ENCODE results near the gene TMOD2. TPM values are rescaled to one million over a fixed set of nuclear protein-coding genes. Genes with fewer than 3 reads are reported as not detected.

Gene TMOD2
- total RNA-seq, 3 donors from 2014 or later = 3.7 to 3.9 (median 3.8) TPM

GRCh38 chr15:51751697-51752683, 593 bp downstream of the TMOD2 start:
- peaks cover 27% of the 10 kb centered on the region for H3K4me1 Mint-ChIP-seq (ENCODE audit: low read depth)
- ATAC-seq = peak; percentile 64 to 66
- no peak for DNase-seq
- no peaks in the 10 kb centered on the region for H3K27me3 Mint-ChIP-seq (ENCODE audit: low read depth)
- H3K4me3 Mint-ChIP-seq = peak overlapping the region; percentile 87
- peaks cover 2% of the 10 kb centered on the region for H3K36me3 Mint-ChIP-seq (ENCODE audit: insufficient read depth)
- no peaks in the 10 kb centered on the region for H3K9me3 Mint-ChIP-seq

- Mint-ChIP-seq H3K36me3 (ENCODE audit: insufficient read depth) (peaks cover 2% of the 10 kb centered on the region), H3K4me1 (ENCODE audit: low read depth) (peaks cover 27% of the 10 kb centered on the region), H3K9me3 (no peaks in the 10 kb centered on the region), H3K4me3 (peak overlapping the region; percentile 87), H3K27me3 (ENCODE audit: low read depth) (no peaks in the 10 kb centered on the region)
- ATAC-seq (no peak), DNase-seq (no peak)
These were observed 1.5 kb downstream of the TMOD2 start for GRCh38 chr15:51752888-51753287.

- ATAC-seq (no peak), DNase-seq (no peak)
- Mint-ChIP-seq H3K27me3 (ENCODE audit: low read depth) (no peaks in the 10 kb centered on the region), H3K9me3 (no peaks in the 10 kb centered on the region), H3K4me3 (no peak overlapping the region), H3K36me3 (ENCODE audit: insufficient read depth) (peaks cover 2% of the 10 kb centered on the region), H3K4me1 (ENCODE audit: low read depth) (peaks cover 27% of the 10 kb centered on the region)
These were observed 2.9 kb downstream of the TMOD2 start for GRCh38 chr15:51754267-51754666.

- H3K27me3 Mint-ChIP-seq (ENCODE audit: low read depth) = no peaks in the 10 kb centered on the region
- peaks cover 25% of the 10 kb centered on the region for H3K4me1 Mint-ChIP-seq (ENCODE audit: low read depth)
- DNase-seq = no peak
- no peak for ATAC-seq
- no peak overlapping the region for H3K4me3 Mint-ChIP-seq
- H3K36me3 Mint-ChIP-seq (ENCODE audit: insufficient read depth) = peaks cover 2% of the 10 kb centered on the region
- no peaks in the 10 kb centered on the region for H3K9me3 Mint-ChIP-seq
These were observed 4.4 kb downstream of the TMOD2 start for GRCh38 chr15:51755790-51756189.

- Mint-ChIP-seq H3K27me3 (ENCODE audit: low read depth) (no peaks in the 10 kb centered on the region), H3K36me3 (ENCODE audit: insufficient read depth) (peaks cover 2% of the 10 kb centered on the region), H3K4me3 (no peak overlapping the region), H3K9me3 (no peaks in the 10 kb centered on the region), H3K4me1 (ENCODE audit: low read depth) (peaks cover 23% of the 10 kb centered on the region)
- ATAC-seq (no peak), DNase-seq (no peak)
These were observed 5.1 kb downstream of the TMOD2 start for GRCh38 chr15:51756482-51756881.

- H3K36me3 Mint-ChIP-seq (ENCODE audit: insufficient read depth) = peaks cover 2% of the 10 kb centered on the region
- DNase-seq = no peak
- H3K4me1 Mint-ChIP-seq (ENCODE audit: low read depth) = peaks cover 19% of the 10 kb centered on the region
- no peaks in the 10 kb centered on the region for H3K9me3 Mint-ChIP-seq
- H3K27me3 Mint-ChIP-seq (ENCODE audit: low read depth) = no peaks in the 10 kb centered on the region
- H3K4me3 Mint-ChIP-seq = no peak overlapping the region
- no peak for ATAC-seq
These were observed 6.1 kb downstream of the TMOD2 start for GRCh38 chr15:51757450-51757849.

GRCh38 chr15:51758645-51759044, 7.2 kb downstream of the TMOD2 start:
- Mint-ChIP-seq H3K27me3 (ENCODE audit: low read depth) (no peaks in the 10 kb centered on the region), H3K4me1 (ENCODE audit: low read depth) (peaks cover 7% of the 10 kb centered on the region), H3K9me3 (no peaks in the 10 kb centered on the region), H3K4me3 (no peak overlapping the region), H3K36me3 (ENCODE audit: insufficient read depth) (peaks cover 3% of the 10 kb centered on the region)
- DNase-seq (no peak), ATAC-seq (no peak)

- ATAC-seq (no peak), DNase-seq (no peak)
- no peak overlapping the region for H3K4me3 Mint-ChIP-seq
- peaks cover 1% of the 10 kb centered on the region for H3K4me1 Mint-ChIP-seq (ENCODE audit: low read depth)
- no peaks in the 10 kb centered on the region for H3K27me3 Mint-ChIP-seq (ENCODE audit: low read depth)
- no peaks in the 10 kb centered on the region for H3K9me3 Mint-ChIP-seq
- peaks cover 3% of the 10 kb centered on the region for H3K36me3 Mint-ChIP-seq (ENCODE audit: insufficient read depth)
These were observed 8.2 kb downstream of the TMOD2 start for GRCh38 chr15:51759557-51760070.

- Mint-ChIP-seq H3K9me3 (no peaks in the 10 kb centered on the region), H3K36me3 (ENCODE audit: insufficient read depth) (peaks cover 1% of the 10 kb centered on the region), H3K4me3 (no peak overlapping the region), H3K4me1 (ENCODE audit: low read depth) (no peaks in the 10 kb centered on the region), H3K27me3 (ENCODE audit: low read depth) (no peaks in the 10 kb centered on the region)
- no peak for ATAC-seq
- DNase-seq = no peak
These were observed 9.4 kb downstream of the TMOD2 start for GRCh38 chr15:51760805-51761204.

- Mint-ChIP-seq H3K9me3 (no peaks in the 10 kb centered on the region), H3K4me3 (no peak overlapping the region), H3K36me3 (ENCODE audit: insufficient read depth) (peaks cover 21% of the 10 kb centered on the region), H3K4me1 (ENCODE audit: low read depth) (peaks cover 8% of the 10 kb centered on the region), H3K27me3 (ENCODE audit: low read depth) (no peaks in the 10 kb centered on the region)
- ATAC-seq = no peak
- no peak for DNase-seq
These were observed 14.4 kb downstream of the TMOD2 start for GRCh38 chr15:51765751-51766150.

GRCh38 chr15:51766341-51766740, 14.9 kb downstream of the TMOD2 start:
- peaks cover 8% of the 10 kb centered on the region for H3K4me1 Mint-ChIP-seq (ENCODE audit: low read depth)
- H3K36me3 Mint-ChIP-seq (ENCODE audit: insufficient read depth) = peaks cover 21% of the 10 kb centered on the region
- no peak for ATAC-seq
- no peaks in the 10 kb centered on the region for H3K27me3 Mint-ChIP-seq (ENCODE audit: low read depth)
- no peak for DNase-seq
- no peak overlapping the region for H3K4me3 Mint-ChIP-seq
- no peaks in the 10 kb centered on the region for H3K9me3 Mint-ChIP-seq

- DNase-seq (no peak), ATAC-seq (peak in 1 of 2 donors; percentile 51)
- Mint-ChIP-seq H3K36me3 (ENCODE audit: insufficient read depth) (peaks cover 21% of the 10 kb centered on the region), H3K9me3 (no peaks in the 10 kb centered on the region), H3K27me3 (ENCODE audit: low read depth) (no peaks in the 10 kb centered on the region), H3K4me1 (ENCODE audit: low read depth) (peaks cover 8% of the 10 kb centered on the region), H3K4me3 (no peak overlapping the region)
These were observed 16.6 kb downstream of the TMOD2 start for GRCh38 chr15:51768018-51768417.

- Mint-ChIP-seq H3K4me1 (ENCODE audit: low read depth) (peaks cover 8% of the 10 kb centered on the region), H3K27me3 (ENCODE audit: low read depth) (no peaks in the 10 kb centered on the region), H3K4me3 (no peak overlapping the region), H3K9me3 (no peaks in the 10 kb centered on the region), H3K36me3 (ENCODE audit: insufficient read depth) (peaks cover 21% of the 10 kb centered on the region)
- ATAC-seq (no peak), DNase-seq (no peak)
These were observed 19.5 kb downstream of the TMOD2 start for GRCh38 chr15:51770902-51771301.

GRCh38 chr15:51771773-51772172, 20.4 kb downstream of the TMOD2 start:
- Mint-ChIP-seq H3K27me3 (ENCODE audit: low read depth) (no peaks in the 10 kb centered on the region), H3K36me3 (ENCODE audit: insufficient read depth) (peaks cover 18% of the 10 kb centered on the region)

GRCh38 chr15:51774916-51775315, 23.5 kb downstream of the TMOD2 start:
- peaks cover 7% of the 10 kb centered on the region for H3K36me3 Mint-ChIP-seq (ENCODE audit: insufficient read depth)
- H3K4me1 Mint-ChIP-seq (ENCODE audit: low read depth) = peaks cover 5% of the 10 kb centered on the region
- no peak overlapping the region for H3K4me3 Mint-ChIP-seq
- no peaks in the 10 kb centered on the region for H3K9me3 Mint-ChIP-seq
- DNase-seq (no peak), ATAC-seq (no peak)
- H3K27me3 Mint-ChIP-seq (ENCODE audit: low read depth) = no peaks in the 10 kb centered on the region

More at GRCh38 chr15:51771773-51772172, 20.4 kb downstream of the TMOD2 start:
- peaks cover 13% of the 10 kb centered on the region for H3K4me1 Mint-ChIP-seq (ENCODE audit: low read depth)
- H3K9me3 Mint-ChIP-seq = no peaks in the 10 kb centered on the region
- ATAC-seq = no peak
- DNase-seq = no peak
- no peak overlapping the region for H3K4me3 Mint-ChIP-seq

Data from activated T-cell treated with anti-CD3 and anti-CD28 coated beads, Interleukin-2, amount 50 U/mL, for 4 hours (primary cell).